Measurements from ENCODE around the gene PLOD3. TPM values are rescaled to one million over a fixed set of nuclear protein-coding genes. Genes with fewer than 3 reads are reported as not detected.

PLOD3 gene
- total RNA-seq, 2 experiments from 2014 or later = 9.2 to 30.5 TPM

GRCh38 chr7:101186844-101187428 is 30.4 kb downstream of the PLOD3 start:
- no peak for TF ChIP-seq CTCF (conservative IDR thresholded peaks at IDR 0.05; ENCODE audit: low read length)
- no peak for TF ChIP-seq EZH2phosphoT487 (IDR thresholded peaks at IDR 0.05; ENCODE audit: borderline replicate concordance, low read depth, low read length)
- Histone ChIP-seq H2AFZ (ENCODE audit: low read length) (no peak overlapping the region), H3K79me2 (ENCODE audit: insufficient read depth, low read depth, low read length) (no peaks in the 10 kb centered on the region), H3K4me1 (ENCODE audit: insufficient read depth, low read length, poor library complexity, severe bottlenecking) (peaks cover 7% of the 10 kb centered on the region), H3K36me3 (ENCODE audit: insufficient read depth, low read length) (no peaks in the 10 kb centered on the region), H3K4me3 (ENCODE audit: low read depth, low read length, poor library complexity, severe bottlenecking) (no peak overlapping the region), H3K9me3 (ENCODE audit: low read length) (no peaks in the 10 kb centered on the region), H3K27ac (ENCODE audit: low read depth, low read length, poor library complexity, severe bottlenecking) (no peak overlapping the region), H4K20me1 (ENCODE audit: insufficient read depth, low read length) (no peaks in the 10 kb centered on the region), H3K9me2 (ENCODE audit: insufficient read depth, low read length) (no peaks in the 10 kb centered on the region), H3K4me2 (ENCODE audit: low read length) (no peak overlapping the region)
- no peak for DNase-seq (ENCODE audit: low spot score)
- ChIA-PET CTCF (ENCODE audit: unreplicated experiment) (no interaction called here), POLR2A (interaction anchor here (0.7 kb wide), 1 partner anchor 31 kb away, joined by 4 read pairs; no protein-coding TSS in a partner anchor)
- intact Hi-C loops (cut with micrococcal nuclease; ENCODE audit: unreplicated experiment) = no loop called here
- BruUV-seq (replicated peaks) = no TSS peak

GRCh38 chr7:101186194-101186593 is 31.2 kb downstream of the PLOD3 start:
- H3K9me2 ChIP-seq (ENCODE audit: insufficient read depth, low read length) = no peaks in the 10 kb centered on the region
- peaks cover 8% of the 10 kb centered on the region for H3K4me1 ChIP-seq (ENCODE audit: insufficient read depth, low read length, poor library complexity, severe bottlenecking)
- H3K79me2 ChIP-seq (ENCODE audit: insufficient read depth, low read depth, low read length) = no peaks in the 10 kb centered on the region
- no peaks in the 10 kb centered on the region for H4K20me1 ChIP-seq (ENCODE audit: insufficient read depth, low read length)
- TF ChIP-seq CTCF (conservative IDR thresholded peaks at IDR 0.05; ENCODE audit: low read length) (no peak), EZH2phosphoT487 (IDR thresholded peaks at IDR 0.05; ENCODE audit: borderline replicate concordance, low read depth, low read length) (no peak)
- no peak overlapping the region for H3K4me2 ChIP-seq (ENCODE audit: low read length)
- intact Hi-C loops (cut with micrococcal nuclease; ENCODE audit: unreplicated experiment) = no loop called here
- H3K27ac ChIP-seq (ENCODE audit: low read depth, low read length, poor library complexity, severe bottlenecking) = no peak overlapping the region
- DNase-seq (ENCODE audit: low spot score) = no peak
- CTCF ChIA-PET (ENCODE audit: unreplicated experiment) = no interaction called here
- no peak overlapping the region for H2AFZ ChIP-seq (ENCODE audit: low read length)
- POLR2A ChIA-PET = no interaction called here
- no TSS peak for BruUV-seq (replicated peaks)
- H3K9me3 ChIP-seq (ENCODE audit: low read length) = no peaks in the 10 kb centered on the region
- no peaks in the 10 kb centered on the region for H3K36me3 ChIP-seq (ENCODE audit: insufficient read depth, low read length)
- H3K4me3 ChIP-seq (ENCODE audit: low read depth, low read length, poor library complexity, severe bottlenecking) = no peak overlapping the region

DNA sequence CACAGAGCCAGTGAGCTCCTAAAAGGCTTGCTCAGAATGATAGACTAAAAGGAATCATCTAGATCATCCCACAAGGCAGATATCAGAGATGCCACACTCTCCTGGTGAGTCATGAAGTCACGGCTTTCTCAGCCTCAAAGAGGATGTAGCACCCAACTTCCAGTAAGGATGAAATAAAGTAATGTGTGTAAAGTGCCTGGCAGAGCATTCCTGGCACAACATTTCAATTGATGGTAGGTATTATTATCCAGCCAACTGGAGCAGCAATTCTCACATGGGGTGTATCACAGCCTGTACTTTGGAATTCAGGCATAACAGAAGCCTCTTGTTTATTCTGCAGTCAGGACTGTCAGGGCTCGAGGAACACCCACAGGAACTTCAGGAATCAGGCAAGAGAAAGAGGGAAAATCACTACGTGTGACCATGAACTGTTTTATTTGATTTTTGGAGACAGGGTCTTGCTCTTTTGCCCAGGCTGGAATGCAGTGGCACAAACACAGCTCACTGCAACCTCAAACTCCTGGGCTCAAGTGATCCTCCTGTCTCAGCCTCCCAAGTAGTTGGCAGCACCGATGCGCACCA is 32.0 kb downstream of the PLOD3 start:
- H2AFZ ChIP-seq (ENCODE audit: low read length) = no peak overlapping the region
- H3K4me2 ChIP-seq (ENCODE audit: low read length) = no peak overlapping the region
- BruUV-seq (replicated peaks) = no TSS peak
- no peaks in the 10 kb centered on the region for H3K36me3 ChIP-seq (ENCODE audit: insufficient read depth, low read length)
- POLR2A ChIA-PET = interaction anchor here (1.7 kb wide), 1 partner anchor 11 kb away, joined by 6 read pairs; no protein-coding TSS in a partner anchor
- CTCF ChIA-PET (ENCODE audit: unreplicated experiment) = no interaction called here
- H3K79me2 ChIP-seq (ENCODE audit: insufficient read depth, low read depth, low read length) = no peaks in the 10 kb centered on the region
- no peaks in the 10 kb centered on the region for H4K20me1 ChIP-seq (ENCODE audit: insufficient read depth, low read length)
- no peak overlapping the region for H3K4me3 ChIP-seq (ENCODE audit: low read depth, low read length, poor library complexity, severe bottlenecking)
- H3K27ac ChIP-seq (ENCODE audit: low read depth, low read length, poor library complexity, severe bottlenecking) = no peak overlapping the region
- DNase-seq (ENCODE audit: low spot score) = no peak
- H3K9me2 ChIP-seq (ENCODE audit: insufficient read depth, low read length) = no peaks in the 10 kb centered on the region
- TF ChIP-seq CTCF (conservative IDR thresholded peaks at IDR 0.05; ENCODE audit: low read length) (no peak), EZH2phosphoT487 (IDR thresholded peaks at IDR 0.05; ENCODE audit: borderline replicate concordance, low read depth, low read length) (no peak)
- intact Hi-C loops (cut with micrococcal nuclease; ENCODE audit: unreplicated experiment) = no loop called here
- H3K9me3 ChIP-seq (ENCODE audit: low read length) = no peaks in the 10 kb centered on the region
- H3K4me1 ChIP-seq (ENCODE audit: insufficient read depth, low read length, poor library complexity, severe bottlenecking) = peaks cover 8% of the 10 kb centered on the region
